Endodermal cell (in vitro differentiated cells): Measurements from ENCODE around the gene YOD1. TPM values are rescaled to one million over a fixed set of nuclear protein-coding genes. Genes with fewer than 3 reads are reported as not detected.

Source experiments
- DNase-seq: peaks from one replicate; pipeline ENCODE4 v3.0.0-alpha.2; 2017
- H3K27ac ChIP-seq: 2 replicates; pipeline ENCODE4 v1.5.1; 2013; ENCODE audit warnings: mild to moderate bottlenecking, low read depth, low read length, moderate library complexity
- H3K27me3 ChIP-seq: 2 replicates; pipeline ENCODE4 v1.6.1; 2013; ENCODE audit warnings: mild to moderate bottlenecking, low read length, moderate library complexity; ENCODE audit not compliant: insufficient read depth, control insufficient read depth, poor library complexity, severe bottlenecking
- H3K36me3 ChIP-seq: 2 replicates; pipeline ENCODE4 v1.7.0; 2013; ENCODE audit warnings: mild to moderate bottlenecking, low read length, moderate library complexity; ENCODE audit not compliant: control insufficient read depth, insufficient read depth
- H3K4me1 ChIP-seq: one replicate; pipeline ENCODE4 v1.7.0; 2013; ENCODE audit warnings: low read length; ENCODE audit not compliant: control insufficient read depth, insufficient read depth
- H3K4me3 ChIP-seq: 2 replicates; pipeline ENCODE4 v1.5.1; 2013; ENCODE audit warnings: mild to moderate bottlenecking, low read length, moderate library complexity
- H3K9ac ChIP-seq: 2 replicates; pipeline ENCODE4 v1.6.1; 2013; ENCODE audit warnings: mild to moderate bottlenecking, low read length, moderate library complexity; ENCODE audit not compliant: poor library complexity, severe bottlenecking; ENCODE audit errors: extremely low read depth
- H3K9me3 ChIP-seq: 2 replicates; pipeline ENCODE4 v1.6.1; 2013; ENCODE audit warnings: mild to moderate bottlenecking, low read length, moderate library complexity; ENCODE audit not compliant: control insufficient read depth
- H3K27ac Mint-ChIP-seq: 2 replicates; pipeline ENCODE4 v1.8.0; 2020; ENCODE audit warnings: mixed read lengths
- H3K27me3 Mint-ChIP-seq: 2 replicates; pipeline ENCODE4 v1.8.0; 2021; ENCODE audit warnings: mild to moderate bottlenecking, mixed read lengths; ENCODE audit not compliant: insufficient read depth
- H3K36me3 Mint-ChIP-seq: 2 replicates; pipeline ENCODE4 v1.8.0; 2020; ENCODE audit warnings: low read depth, mixed read lengths
- H3K4me1 Mint-ChIP-seq: 2 replicates; pipeline ENCODE4 v1.8.0; 2020; ENCODE audit warnings: mixed read lengths
- H3K4me3 Mint-ChIP-seq: 2 replicates; pipeline ENCODE4 v1.8.0; 2020; ENCODE audit warnings: mild to moderate bottlenecking, moderate library complexity, mixed read lengths
- H3K9me3 Mint-ChIP-seq: 2 replicates; pipeline ENCODE4 v1.8.0; 2020; ENCODE audit warnings: mild to moderate bottlenecking, mixed read lengths
- WGBS, 2 experiments: methylation state at CpG; one replicate each; pipeline versions ENCODE4 v1.1.5 to v1.1.7; 2013; ENCODE audit warnings: missing lambda C conversion rate in 2 of 2, mixed read lengths in 1 of 2; ENCODE audit not compliant: insufficient coverage in 1 of 2, insufficient read length in 1 of 2; 5-methylcytosine and 5-hydroxymethylcytosine counted together
- total RNA-seq, 2 donors: library from RNA; stranded (reverse); fragmentation: NEBNext Ultra II Directional in 1 of 2; extraction: Animal tissue kit (Norgen Biotek cat#: 25700) in 1 of 2; gene quantifications; 2 replicates in 1 of 2; 3 replicates in 1 of 2; pipeline ENCODE4 v1.2.1, GENCODE V29; 2021
- TF ChIP-seq, protein P1 (sequence below): fragments of 200-600 bp; sonication (generic); conservative IDR thresholded peaks from 2 replicates; pipeline ENCODE4 v1.5.0; 2021; ENCODE audit warnings: antibody characterized with exemption, mild to moderate bottlenecking

Gene YOD1
- total RNA-seq, 2 donors from 2014 or later: 10.8 to 18.8 TPM

- H3K36me3 ChIP-seq: peaks cover 39% of the 10 kb centered on the region
- 0 to 4% methylated on average over 20 to 47 of the region's 47 CpGs for WGBS, 2 experiments
- H3K9ac ChIP-seq: peak overlapping the region; percentile 94
- H3K27ac ChIP-seq: peak overlapping the region; percentile 87
- H3K4me1 ChIP-seq: peaks cover 6% of the 10 kb centered on the region
- TF ChIP-seq, protein P1, sequence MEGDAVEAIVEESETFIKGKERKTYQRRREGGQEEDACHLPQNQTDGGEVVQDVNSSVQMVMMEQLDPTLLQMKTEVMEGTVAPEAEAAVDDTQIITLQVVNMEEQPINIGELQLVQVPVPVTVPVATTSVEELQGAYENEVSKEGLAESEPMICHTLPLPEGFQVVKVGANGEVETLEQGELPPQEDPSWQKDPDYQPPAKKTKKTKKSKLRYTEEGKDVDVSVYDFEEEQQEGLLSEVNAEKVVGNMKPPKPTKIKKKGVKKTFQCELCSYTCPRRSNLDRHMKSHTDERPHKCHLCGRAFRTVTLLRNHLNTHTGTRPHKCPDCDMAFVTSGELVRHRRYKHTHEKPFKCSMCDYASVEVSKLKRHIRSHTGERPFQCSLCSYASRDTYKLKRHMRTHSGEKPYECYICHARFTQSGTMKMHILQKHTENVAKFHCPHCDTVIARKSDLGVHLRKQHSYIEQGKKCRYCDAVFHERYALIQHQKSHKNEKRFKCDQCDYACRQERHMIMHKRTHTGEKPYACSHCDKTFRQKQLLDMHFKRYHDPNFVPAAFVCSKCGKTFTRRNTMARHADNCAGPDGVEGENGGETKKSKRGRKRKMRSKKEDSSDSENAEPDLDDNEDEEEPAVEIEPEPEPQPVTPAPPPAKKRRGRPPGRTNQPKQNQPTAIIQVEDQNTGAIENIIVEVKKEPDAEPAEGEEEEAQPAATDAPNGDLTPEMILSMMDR: no peak
- no peaks in the 10 kb centered on the region for H3K27me3 ChIP-seq
- H3K27me3 Mint-ChIP-seq: peaks cover 2% of the 10 kb centered on the region
- H3K36me3 Mint-ChIP-seq: peaks cover 10% of the 10 kb centered on the region
- H3K4me3 ChIP-seq: peak overlapping the region; percentile 97
- H3K9me3 ChIP-seq: no peaks in the 10 kb centered on the region
- peak; percentile 96 for DNase-seq
- H3K4me3 Mint-ChIP-seq: peak overlapping the region; percentile 99
- H3K4me1 Mint-ChIP-seq: peaks cover 26% of the 10 kb centered on the region
- H3K9me3 Mint-ChIP-seq: no peaks in the 10 kb centered on the region
- peak overlapping the region; percentile 99 for H3K27ac Mint-ChIP-seq
These were observed 373 bp downstream of the YOD1 start for GRCh38 chr1:207050480-207051190.

DNA sequence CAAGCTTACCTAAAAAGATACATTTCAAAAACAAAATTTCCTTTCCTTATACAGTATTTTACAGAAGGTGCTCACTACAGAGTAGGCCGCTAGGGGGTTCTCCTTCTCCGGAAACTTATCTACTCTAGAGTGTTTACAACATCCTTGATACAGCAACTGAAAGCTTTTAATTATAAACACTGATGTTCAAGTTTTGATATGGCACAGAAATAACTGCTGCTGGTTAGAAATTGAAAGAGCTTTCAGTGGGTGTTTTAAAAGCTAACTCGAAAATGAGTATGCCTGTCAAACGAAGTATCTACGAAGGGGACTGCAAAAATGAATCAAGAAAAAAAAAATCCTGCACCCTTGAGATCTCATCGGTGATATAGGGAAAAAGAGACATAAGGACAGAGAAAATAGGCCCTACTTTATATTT, 1.0 kb downstream of the YOD1 start:
- Histone ChIP-seq H3K27me3 (no peaks in the 10 kb centered on the region), H3K9me3 (no peaks in the 10 kb centered on the region), H3K36me3 (peaks cover 45% of the 10 kb centered on the region), H3K4me1 (peaks cover 6% of the 10 kb centered on the region), H3K9ac (peak overlapping the region; percentile 94), H3K4me3 (peak overlapping the region; percentile 97), H3K27ac (peak overlapping the region; percentile 87)
- DNase-seq: no peak
- Mint-ChIP-seq H3K27me3 (peaks cover 2% of the 10 kb centered on the region), H3K4me3 (peak overlapping the region; percentile 99), H3K36me3 (peaks cover 10% of the 10 kb centered on the region), H3K4me1 (peaks cover 26% of the 10 kb centered on the region), H3K9me3 (no peaks in the 10 kb centered on the region), H3K27ac (peak overlapping the region; percentile 99)
- TF ChIP-seq, protein P1: peak; percentile 90
- WGBS, 2 experiments: 0% methylated on average over 5 to 6 of the region's 6 CpGs

GRCh38 chr1:207049514-207049913, 1.5 kb downstream of the YOD1 start:
- H3K27me3 ChIP-seq: no peaks in the 10 kb centered on the region
- Mint-ChIP-seq H3K4me1 (peaks cover 29% of the 10 kb centered on the region), H3K27ac (no peak overlapping the region), H3K9me3 (no peaks in the 10 kb centered on the region), H3K36me3 (peaks cover 10% of the 10 kb centered on the region), H3K27me3 (peaks cover 2% of the 10 kb centered on the region), H3K4me3 (peak overlapping the region; percentile 99)
- H3K36me3 ChIP-seq: peaks cover 47% of the 10 kb centered on the region
- H3K4me1 ChIP-seq: peaks cover 6% of the 10 kb centered on the region
- H3K4me3 ChIP-seq: peak overlapping the region; percentile 97
- no peak overlapping the region for H3K27ac ChIP-seq
- H3K9ac ChIP-seq: peak overlapping the region; percentile 94
- no peak for DNase-seq
- TF ChIP-seq, protein P1: no peak
- 68 to 77% methylated on average over 8 of the region's 8 CpGs for WGBS, 2 experiments
- H3K9me3 ChIP-seq: no peaks in the 10 kb centered on the region
